Astrocyte of the cerebellum (primary cell): ENCODE results near the gene TAAR8.
A peak's percentile ranks its signal among the peaks of the same experiment; 100 is the strongest.
"Not testable (repeated sequence)": the region's sequence is repeated elsewhere in the genome, so short reads cannot be mapped to it uniquely, and the experiment has no call there.

Experiments
- DNase-seq: peaks from one replicate; pipeline ENCODE4 v3.0.0-alpha.2; 2011; ENCODE audit warnings: low read depth
- H3K4me3 ChIP-seq: 2 replicates; pipeline ENCODE4 v1.5.1; 2011; ENCODE audit warnings: mild to moderate bottlenecking, low read depth, low read length, moderate library complexity
- CTCF ChIP-seq: IDR thresholded peaks from 2 replicates; pipeline ENCODE4 v1.5.1; 2012; ENCODE audit warnings: low read length, low read depth, moderate library complexity, mild to moderate bottlenecking; ENCODE audit errors: missing control alignments
- in situ Hi-C: cut with HindIII; loops from 2 replicates; pipeline ENCODE4 v1.10.0; 2017; ENCODE audit warnings: low sequenced_read_pairs

TAAR8 gene

GRCh38 chr6:132524646-132525045 lies 27.8 kb upstream of the TAAR8 start:
- H3K4me3 ChIP-seq: no peak overlapping the region
- in situ Hi-C loops: loop anchor here (25.0 kb wide), 1 partner anchor 263 kb away; the partner anchor contains the start of gene SLC18B1
- no peak for DNase-seq
- TF ChIP-seq CTCF: no peak

- no peak for DNase-seq
- no peak overlapping the region for H3K4me3 ChIP-seq
- in situ Hi-C loops: loop anchor here (25.0 kb wide), 1 partner anchor 261 kb away; the partner anchor contains the start of gene SLC18B1
- TF ChIP-seq CTCF: no peak
Observed at GRCh38 chr6:132525866-132526265, 26.6 kb upstream of the TAAR8 start.

- no peak overlapping the region for H3K4me3 ChIP-seq
Observed at GRCh38 chr6:132526461-132526860, 26.0 kb upstream of the TAAR8 start.

GRCh38 chr6:132527791-132528190 lies 24.7 kb upstream of the TAAR8 start:
- no peak for DNase-seq
- in situ Hi-C loops: loop anchor here (25.0 kb wide), 1 partner anchor 260 kb away; the partner anchor contains the start of gene SLC18B1
- TF ChIP-seq CTCF: no peak
- no peak overlapping the region for H3K4me3 ChIP-seq

More at GRCh38 chr6:132526461-132526860, 26.0 kb upstream of the TAAR8 start:
- no peak for DNase-seq
- in situ Hi-C loops: loop anchor here (25.0 kb wide), 1 partner anchor 261 kb away; the partner anchor contains the start of gene SLC18B1
- TF ChIP-seq CTCF: no peak

- no peak overlapping the region for H3K4me3 ChIP-seq
- peak; percentile 58 for DNase-seq
- TF ChIP-seq CTCF: peak; percentile 68
- in situ Hi-C loops: loop anchor here (25.0 kb wide), 1 partner anchor 257 kb away; the partner anchor contains the start of gene SLC18B1
Observed at GRCh38 chr6:132530293-132530974, 22.0 kb upstream of the TAAR8 start.

- in situ Hi-C loops: loop anchor here (25.0 kb wide), 1 partner anchor 253 kb away; the partner anchor contains the start of gene SLC18B1
- DNase-seq, H3K4me3 ChIP-seq: not testable (repeated sequence)
Observed at GRCh38 chr6:132534546-132534945, 17.9 kb upstream of the TAAR8 start.

GRCh38 chr6:132537145-132537544 lies 15.3 kb upstream of the TAAR8 start:
- no peak for TF ChIP-seq CTCF
- no peak overlapping the region for H3K4me3 ChIP-seq
- in situ Hi-C loops: loop anchor here (25.0 kb wide), 1 partner anchor 250 kb away; the partner anchor contains the start of gene SLC18B1
- DNase-seq: no peak
